CD4-positive, alpha-beta T cell treated with Interleukin-12 subunit alpha and Interleukin-12 subunit beta, for 1 hour (primary cell): ENCODE data around the gene KIF21B.
"Not testable (repeated sequence)": the region's sequence is repeated elsewhere in the genome, so short reads cannot be mapped to it uniquely, and the experiment has no call there.

Experiments
- DNase-seq: peaks from one replicate; pipeline ENCODE4 v3.0.0-alpha.2; 2020

The KIF21B gene

DNA sequence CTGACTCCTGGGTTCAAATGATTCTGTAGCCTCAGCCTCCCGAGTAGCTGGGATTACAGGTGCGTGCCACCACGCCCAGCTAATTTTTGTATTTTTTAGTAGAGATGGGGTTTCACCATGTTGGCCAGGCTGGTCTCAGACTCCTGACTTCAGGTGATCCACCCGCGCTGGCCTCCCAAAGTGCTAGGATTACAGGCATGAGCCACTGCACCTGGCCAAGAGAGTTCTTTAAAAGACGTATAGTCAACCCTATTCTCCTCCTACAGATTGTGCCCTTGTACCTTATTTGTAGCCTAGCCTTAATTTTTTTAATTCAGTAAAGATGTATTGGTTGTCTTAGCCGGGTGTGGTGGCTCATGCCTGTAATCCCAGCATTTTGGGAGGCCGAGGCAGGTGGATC, 93.2 kb downstream of the KIF21B start:
- DNase-seq: not testable (repeated sequence)

DNA sequence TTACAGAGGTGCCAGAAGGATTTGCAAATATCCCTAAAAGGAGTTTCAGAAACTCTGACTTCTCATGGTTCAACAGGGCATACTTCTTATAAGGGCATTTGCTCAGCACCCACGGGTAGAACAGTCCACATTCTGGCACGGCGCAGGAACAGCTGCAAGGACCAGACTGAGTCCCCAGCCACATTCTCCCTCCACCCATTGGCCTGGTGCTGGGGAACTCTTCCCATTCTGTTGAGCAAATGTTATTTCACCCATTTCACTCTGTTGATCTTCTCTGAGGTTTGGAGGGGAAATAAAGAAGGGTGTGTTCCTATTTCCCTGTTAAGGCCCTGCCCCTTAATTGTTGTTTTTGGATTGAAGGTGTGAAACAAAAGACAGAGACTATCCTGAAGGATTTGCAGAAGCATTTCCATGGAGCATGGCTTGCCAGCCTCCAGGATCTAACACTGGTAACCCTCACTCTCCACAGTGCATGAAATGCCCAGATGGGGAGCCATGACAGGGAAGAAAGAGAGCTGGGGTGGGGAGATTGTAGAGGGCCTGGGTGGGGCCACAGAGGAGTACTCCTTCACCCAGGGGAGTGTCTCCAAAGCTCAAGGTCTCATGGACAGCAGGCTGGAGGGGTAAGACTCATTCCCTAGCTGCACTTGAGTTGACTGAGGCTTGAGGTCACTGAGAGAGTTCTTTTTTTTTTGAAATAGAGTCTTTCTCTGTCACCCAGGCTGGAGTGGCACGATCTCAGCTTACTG, 93.8 kb downstream of the KIF21B start:
- DNase-seq: no peak

DNA sequence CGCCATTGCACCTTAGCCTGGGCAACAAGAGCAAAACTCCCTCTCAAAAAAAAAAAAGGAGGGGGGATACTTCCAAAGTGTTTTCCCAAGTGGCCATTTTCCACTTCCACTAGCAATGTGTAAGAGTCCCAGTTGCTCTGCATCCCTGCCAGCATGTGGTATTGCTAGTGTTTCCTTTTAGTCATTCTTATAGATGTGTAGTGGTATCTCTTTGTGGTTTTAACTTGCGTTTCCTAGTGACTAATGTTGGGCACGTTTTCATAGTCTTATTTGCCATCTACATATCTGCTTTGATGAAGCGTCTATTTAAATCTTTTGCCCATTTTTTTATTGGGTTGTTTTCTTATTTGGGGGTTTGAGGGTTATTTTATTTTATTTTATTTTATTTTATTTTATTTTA, 97.7 kb downstream of the KIF21B start:
- no peak for DNase-seq

DNA sequence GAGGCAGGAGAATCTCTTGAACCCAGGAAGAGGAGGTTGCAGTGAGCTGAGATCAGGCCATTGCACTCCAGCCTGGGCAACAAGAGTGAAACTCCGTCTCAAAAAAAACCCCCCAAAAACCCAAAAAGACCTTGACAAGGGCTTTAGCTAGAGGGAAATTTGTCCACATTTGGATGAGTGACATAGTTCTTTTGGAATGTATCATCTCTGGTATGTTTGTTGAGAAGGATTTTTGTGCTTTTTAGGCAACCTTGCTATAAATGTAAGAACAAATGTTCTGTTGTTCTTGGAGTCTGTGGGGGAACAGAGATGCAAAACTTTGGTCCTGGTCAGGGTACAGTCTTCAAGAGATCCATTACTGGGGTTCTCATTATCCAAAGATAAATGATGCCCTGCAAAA, 99.9 kb downstream of the KIF21B start:
- no peak for DNase-seq

DNA sequence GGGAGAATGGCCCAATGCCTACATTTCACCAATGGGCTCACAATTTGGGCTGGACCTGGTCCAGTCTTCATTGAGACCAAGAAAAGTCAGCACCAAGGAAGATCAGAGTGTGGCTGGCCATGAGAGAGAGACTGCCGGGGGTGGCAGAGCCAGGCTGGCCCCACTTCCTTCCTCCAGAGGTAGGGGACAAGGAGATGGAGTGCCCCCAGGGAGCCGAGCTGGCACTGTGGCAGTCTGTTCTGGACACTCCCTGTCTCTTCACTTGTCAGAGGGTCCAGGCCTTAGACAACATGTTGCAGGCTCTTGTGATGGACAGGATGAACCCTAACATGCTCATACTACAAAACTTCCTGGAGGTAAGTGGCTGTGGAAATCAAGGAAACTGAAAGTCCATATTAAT, 101.1 kb downstream of the KIF21B start:
- DNase-seq: no peak

DNA sequence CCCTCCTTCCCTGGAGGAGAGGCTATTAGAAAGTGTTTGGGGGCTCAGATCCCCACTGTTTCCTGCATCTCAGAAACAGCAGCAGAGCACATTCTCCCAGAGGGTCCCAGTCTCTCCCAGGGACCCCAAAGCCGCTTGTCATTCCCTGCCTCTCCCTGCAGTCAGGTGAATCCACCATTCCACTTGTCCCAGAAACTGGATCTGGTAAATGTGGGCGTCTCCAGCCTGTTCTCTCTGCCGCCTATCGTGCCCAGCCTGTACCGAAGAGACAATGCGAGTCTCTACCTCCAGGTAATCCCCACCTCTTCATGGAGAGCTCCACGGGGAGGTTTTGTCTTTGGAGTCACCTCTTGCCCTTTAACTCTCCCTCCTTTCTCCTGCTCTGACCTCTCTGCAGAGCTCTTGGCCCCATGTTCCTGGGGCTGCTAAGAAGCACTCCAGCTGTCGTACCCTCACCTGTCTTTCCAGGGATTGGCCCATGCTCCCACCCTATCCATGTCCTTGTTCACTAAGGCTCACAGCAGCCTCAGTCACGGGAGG, 101.9 kb downstream of the KIF21B start:
- DNase-seq: no peak
